Measurements from ENCODE around the gene LMF1. TPM values are rescaled to one million over a fixed set of nuclear protein-coding genes. Genes with fewer than 3 reads are reported as not detected.

LMF1 gene
- total RNA-seq, 3 donors from 2014 or later (not counting 1 experiment from before 2014, with no cell fraction given), result 28.2 to 42.2 (median 41.2) TPM

DNA sequence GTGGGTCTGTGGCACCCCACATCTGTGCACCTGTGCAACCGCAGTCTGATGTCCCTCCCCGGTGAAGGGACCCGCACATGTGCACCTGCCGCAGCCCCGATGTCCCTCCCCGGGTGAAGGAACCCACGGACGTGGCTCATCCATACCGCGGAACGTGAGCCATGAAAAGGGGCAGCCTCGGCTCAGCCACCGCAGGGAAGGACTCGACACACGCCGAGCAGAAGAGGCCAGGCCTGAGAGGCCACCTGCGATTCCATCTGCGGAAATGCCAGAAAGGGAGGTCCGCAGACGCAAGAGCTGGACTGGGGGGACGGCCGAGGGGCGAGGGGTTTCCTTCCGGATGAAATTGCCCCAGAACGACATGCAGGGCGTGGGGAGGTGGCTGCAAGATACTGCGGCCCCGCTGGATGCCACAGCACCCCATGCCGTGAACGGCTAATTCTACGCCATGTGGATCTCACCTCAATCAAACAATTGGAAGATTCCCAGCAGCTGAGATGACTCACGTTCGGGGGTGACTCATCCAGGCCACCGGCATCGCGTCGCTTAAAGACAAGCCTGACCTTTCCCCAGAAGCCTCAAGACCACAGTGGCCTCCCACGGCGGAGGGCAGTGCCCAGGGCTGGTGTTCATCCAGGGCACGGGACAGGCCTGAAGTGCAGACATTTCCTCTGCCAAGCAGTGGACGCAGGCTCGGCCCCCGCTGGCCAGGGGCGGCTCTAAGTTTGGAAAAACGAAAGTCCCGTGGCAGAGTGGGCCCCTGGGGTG lies 31.8 kb upstream of the LMF1 start:
- Histone ChIP-seq H3K4me3 (ENCODE audit: low read length) (no peak overlapping the region), H3K36me3 (ENCODE audit: control insufficient read depth, insufficient read depth, low read length) (no peaks in the 10 kb centered on the region), H3K27me3 (ENCODE audit: control insufficient read depth, insufficient read depth, low read length) (no peaks in the 10 kb centered on the region), H3K27ac (ENCODE audit: low read length) (no peak overlapping the region), H3K9me3 (ENCODE audit: control insufficient read depth, insufficient read depth, low read length) (no peaks in the 10 kb centered on the region), H3K4me1 (ENCODE audit: control insufficient read depth, insufficient read depth, low read length) (peaks cover 38% of the 10 kb centered on the region)
- DNase-seq (peak in 1 of 2 donors; percentile 69), ATAC-seq (no peak)
- Mint-ChIP-seq H3K27ac (no peak overlapping the region), H3K4me1 (peaks cover 0 to 13% of the 10 kb centered on the region in 2 donors), H3K9me3 (no peaks in the 10 kb centered on the region), H3K36me3 (no peaks in the 10 kb centered on the region), H3K27me3 (ENCODE audit: low read depth in 2 of 2) (peaks cover 0 to 10% of the 10 kb centered on the region in 2 donors), H3K4me3 (no peak overlapping the region)
- WGBS (ENCODE audit: insufficient coverage), result 84% methylated on average over 46 of the region's 46 CpGs
- intact Hi-C loops (cut with micrococcal nuclease), result no loop called here
- TF ChIP-seq, protein P1, sequence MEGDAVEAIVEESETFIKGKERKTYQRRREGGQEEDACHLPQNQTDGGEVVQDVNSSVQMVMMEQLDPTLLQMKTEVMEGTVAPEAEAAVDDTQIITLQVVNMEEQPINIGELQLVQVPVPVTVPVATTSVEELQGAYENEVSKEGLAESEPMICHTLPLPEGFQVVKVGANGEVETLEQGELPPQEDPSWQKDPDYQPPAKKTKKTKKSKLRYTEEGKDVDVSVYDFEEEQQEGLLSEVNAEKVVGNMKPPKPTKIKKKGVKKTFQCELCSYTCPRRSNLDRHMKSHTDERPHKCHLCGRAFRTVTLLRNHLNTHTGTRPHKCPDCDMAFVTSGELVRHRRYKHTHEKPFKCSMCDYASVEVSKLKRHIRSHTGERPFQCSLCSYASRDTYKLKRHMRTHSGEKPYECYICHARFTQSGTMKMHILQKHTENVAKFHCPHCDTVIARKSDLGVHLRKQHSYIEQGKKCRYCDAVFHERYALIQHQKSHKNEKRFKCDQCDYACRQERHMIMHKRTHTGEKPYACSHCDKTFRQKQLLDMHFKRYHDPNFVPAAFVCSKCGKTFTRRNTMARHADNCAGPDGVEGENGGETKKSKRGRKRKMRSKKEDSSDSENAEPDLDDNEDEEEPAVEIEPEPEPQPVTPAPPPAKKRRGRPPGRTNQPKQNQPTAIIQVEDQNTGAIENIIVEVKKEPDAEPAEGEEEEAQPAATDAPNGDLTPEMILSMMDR (IDR thresholded peaks at IDR 0.05), result no peak

DNA sequence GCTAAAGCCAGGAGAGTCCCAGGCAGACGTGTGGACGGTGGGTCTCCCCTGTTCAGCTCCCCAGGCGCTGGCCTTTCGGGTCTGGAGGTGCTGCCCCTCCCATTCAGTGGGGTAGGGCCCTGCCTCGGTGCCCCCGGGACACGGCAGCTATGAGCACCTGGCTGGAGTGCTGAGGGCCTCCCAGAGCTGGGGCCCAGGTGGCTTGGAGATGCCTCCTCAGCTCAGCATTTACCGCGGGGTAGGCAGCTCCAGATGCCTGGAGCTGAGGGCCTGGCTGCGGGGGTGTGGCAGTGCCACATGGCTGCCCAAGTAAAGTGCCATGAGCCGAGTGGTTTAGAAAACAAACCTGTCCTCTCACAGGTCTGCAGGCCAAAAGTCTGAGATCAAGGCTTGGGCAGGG lies 30.3 kb upstream of the LMF1 start:
- peaks cover 0 to 13% of the 10 kb centered on the region in 2 donors for H3K4me1 Mint-ChIP-seq
- no peaks in the 10 kb centered on the region for H3K9me3 Mint-ChIP-seq
- DNase-seq (no peak), ATAC-seq (no peak)
- Histone ChIP-seq H3K4me1 (ENCODE audit: control insufficient read depth, insufficient read depth, low read length) (peaks cover 47% of the 10 kb centered on the region), H3K4me3 (ENCODE audit: low read length) (no peak overlapping the region), H3K9me3 (ENCODE audit: control insufficient read depth, insufficient read depth, low read length) (no peaks in the 10 kb centered on the region), H3K27ac (ENCODE audit: low read length) (no peak overlapping the region), H3K27me3 (ENCODE audit: control insufficient read depth, insufficient read depth, low read length) (no peaks in the 10 kb centered on the region), H3K36me3 (ENCODE audit: control insufficient read depth, insufficient read depth, low read length) (no peaks in the 10 kb centered on the region)
- TF ChIP-seq, protein P1 (IDR thresholded peaks at IDR 0.05), result no peak
- intact Hi-C loops (cut with micrococcal nuclease), result no loop called here
- H3K36me3 Mint-ChIP-seq, result no peaks in the 10 kb centered on the region
- H3K27ac Mint-ChIP-seq, result no peak overlapping the region
- H3K27me3 Mint-ChIP-seq (ENCODE audit: low read depth in 2 of 2), result peaks cover 6 to 17% of the 10 kb centered on the region in 2 donors
- H3K4me3 Mint-ChIP-seq, result no peak overlapping the region
- 90% methylated on average over 11 of the region's 11 CpGs for WGBS (ENCODE audit: insufficient coverage)

DNA sequence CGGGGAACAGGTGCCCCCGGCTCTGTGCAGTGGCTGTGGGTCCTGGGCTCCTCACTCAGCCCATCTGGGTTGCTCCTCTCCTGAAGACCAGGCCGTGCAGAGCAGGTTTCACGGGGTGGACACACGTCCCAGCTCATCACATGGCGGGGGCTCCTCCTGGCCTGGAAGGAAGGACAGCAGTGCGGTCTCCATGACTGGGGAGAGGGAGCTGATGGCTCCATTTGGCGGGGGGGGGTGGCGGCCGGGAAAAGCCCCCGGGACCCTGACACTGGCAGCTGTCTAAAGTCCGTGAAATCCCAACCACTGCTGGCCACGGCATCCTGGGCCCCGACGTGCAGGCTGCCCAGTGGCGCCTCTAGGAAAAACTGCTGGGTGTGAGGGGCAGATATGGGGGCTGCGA lies 29.8 kb upstream of the LMF1 start:
- peaks cover 11 to 22% of the 10 kb centered on the region in 2 donors for H3K27me3 Mint-ChIP-seq (ENCODE audit: low read depth in 2 of 2)
- Histone ChIP-seq H3K27ac (ENCODE audit: low read length) (no peak overlapping the region), H3K4me3 (ENCODE audit: low read length) (no peak overlapping the region), H3K4me1 (ENCODE audit: control insufficient read depth, insufficient read depth, low read length) (peaks cover 47% of the 10 kb centered on the region), H3K27me3 (ENCODE audit: control insufficient read depth, insufficient read depth, low read length) (no peaks in the 10 kb centered on the region), H3K36me3 (ENCODE audit: control insufficient read depth, insufficient read depth, low read length) (no peaks in the 10 kb centered on the region), H3K9me3 (ENCODE audit: control insufficient read depth, insufficient read depth, low read length) (no peaks in the 10 kb centered on the region)
- no peak overlapping the region for H3K4me3 Mint-ChIP-seq
- no peaks in the 10 kb centered on the region for H3K36me3 Mint-ChIP-seq
- TF ChIP-seq, protein P1 (IDR thresholded peaks at IDR 0.05), result no peak
- WGBS (ENCODE audit: insufficient coverage), result 92% methylated on average over 17 of the region's 17 CpGs
- H3K27ac Mint-ChIP-seq, result no peak overlapping the region
- peaks cover 0 to 13% of the 10 kb centered on the region in 2 donors for H3K4me1 Mint-ChIP-seq
- DNase-seq (no peak), ATAC-seq (no peak)
- intact Hi-C loops (cut with micrococcal nuclease), result no loop called here
- no peaks in the 10 kb centered on the region for H3K9me3 Mint-ChIP-seq

Measured in natural killer cell (primary cell).